IMR-90 (cell line): ENCODE data around the gene CAPN3. TPM values are rescaled to one million over a fixed set of nuclear protein-coding genes. Genes with fewer than 3 reads are reported as not detected.
A peak's percentile ranks its signal among the peaks of the same experiment; 100 is the strongest.

Source experiments
- ATAC-seq: fragments of 200-7000 bp; cut with Tn5 transposase; 2 replicates; pipeline ENCODE4 v1.9.1; 2020; ENCODE audit warnings: low read depth, mild to moderate bottlenecking, moderate library complexity
- BruUV-seq: library from RNA; stranded (reverse); fragments of 400-500 nt; replicated peaks from 2 replicates; lab custom pipeline; 2021; lab: Mats Ljungman, UMichigan
- CTCF ChIA-PET: fragments of 300-600 bp; formaldehyde crosslinking; extraction: SDS; loops from one replicate; lab custom pipeline; 2021; ENCODE audit warnings: antibody characterized with exemption; lab: Yijun Ruan, JAX
- POLR2A ChIA-PET: fragments of 300-600 bp; sonication (Branson Sonifier 250); formaldehyde crosslinking; loops from one replicate; lab custom pipeline; 2022; ENCODE audit warnings: antibody characterized with exemption; ENCODE audit not compliant: unreplicated experiment; lab: Charles Lee
- DNase-seq: peaks from one replicate; pipeline ENCODE4 v3.0.0; 2013
- H2AFZ ChIP-seq: replicated peaks from 2 replicates; pipeline ENCODE3; 2013; ENCODE audit warnings: low read length, mild to moderate bottlenecking; ENCODE audit not compliant: poor library complexity
- H2AK5ac ChIP-seq: 2 replicates; pipeline ENCODE4 v1.6.1; 2013; ENCODE audit warnings: low read depth, low read length, inconsistent platforms
- H2AK9ac ChIP-seq: replicated peaks from 2 replicates; pipeline ENCODE3; 2013; ENCODE audit warnings: mild to moderate bottlenecking, low read depth, low read length, moderate library complexity; ENCODE audit not compliant: poor library complexity
- H2BK120ac ChIP-seq: 2 replicates; pipeline ENCODE4 v1.6.1; 2013; ENCODE audit warnings: low read depth, low read length, inconsistent platforms
- H2BK15ac ChIP-seq: 3 replicates; pipeline ENCODE4 v1.6.1; 2013; ENCODE audit warnings: low read depth, low read length, inconsistent platforms
- H2BK20ac ChIP-seq: 2 replicates; pipeline ENCODE4 v1.6.1; 2013; ENCODE audit warnings: low read depth, mild to moderate bottlenecking, inconsistent platforms, low read length, moderate library complexity
- H2BK5ac ChIP-seq: 2 replicates; pipeline ENCODE4 v1.6.1; 2013; ENCODE audit warnings: mild to moderate bottlenecking, low read depth, low read length, inconsistent platforms; ENCODE audit not compliant: poor library complexity, severe bottlenecking
- H3K14ac ChIP-seq: replicated peaks from 2 replicates; pipeline ENCODE4 v1.6.1; 2013; ENCODE audit warnings: low read depth, low read length, inconsistent platforms
- H3K18ac ChIP-seq: 2 replicates; pipeline ENCODE4 v1.6.1; 2013; ENCODE audit warnings: low read depth, low read length, control low read depth
- H3K23ac ChIP-seq: 2 replicates; pipeline ENCODE4 v1.6.1; 2013; ENCODE audit warnings: low read depth, low read length, inconsistent platforms
- H3K27ac ChIP-seq: 2 replicates; pipeline ENCODE4 v1.5.1; 2013; ENCODE audit warnings: mild to moderate bottlenecking, control low read depth, low read length; ENCODE audit not compliant: insufficient read depth
- H3K27me3 ChIP-seq: 2 replicates; pipeline ENCODE4 v1.6.1; 2013; ENCODE audit warnings: low read length; ENCODE audit not compliant: control insufficient read depth, insufficient read depth
- H3K36me3 ChIP-seq: 2 replicates; pipeline ENCODE4 v1.6.1; 2013; ENCODE audit warnings: low read length, mixed read lengths; ENCODE audit not compliant: control insufficient read depth, insufficient read depth
- H3K4ac ChIP-seq: 2 replicates; pipeline ENCODE4 v1.6.1; 2013; ENCODE audit warnings: low read depth, low read length, inconsistent platforms
- H3K4me1 ChIP-seq: 2 replicates; pipeline ENCODE4 v1.6.1; 2013; ENCODE audit warnings: low read length, mixed read lengths; ENCODE audit not compliant: control insufficient read depth, insufficient read depth
- H3K4me2 ChIP-seq: 2 replicates; pipeline ENCODE4 v1.6.1; 2013; ENCODE audit warnings: low read depth, mild to moderate bottlenecking, control low read depth, low read length, moderate library complexity
- H3K4me3 ChIP-seq: 2 replicates; pipeline ENCODE4 v1.5.1; 2013; ENCODE audit warnings: low read depth, mild to moderate bottlenecking, control low read depth, low read length, moderate library complexity; ENCODE audit not compliant: insufficient read depth
- H3K56ac ChIP-seq: 2 replicates; pipeline ENCODE4 v1.6.1; 2013; ENCODE audit warnings: low read length, inconsistent platforms; ENCODE audit not compliant: insufficient read depth; ENCODE audit errors: extremely low read depth
- H3K79me1 ChIP-seq, 2 experiments: 2 replicates each; pipeline ENCODE4 v1.6.1; 2013; ENCODE audit warnings: low read length in 2 of 2, inconsistent platforms in 1 of 2, low read depth in 1 of 2
- H3K9ac ChIP-seq: 2 replicates; pipeline ENCODE4 v1.6.1; 2013; ENCODE audit warnings: low read depth, low read length, control low read depth
- H3K9me1 ChIP-seq: 2 replicates; pipeline ENCODE4 v1.6.1; 2013; ENCODE audit warnings: low read length, inconsistent platforms; ENCODE audit not compliant: insufficient read depth
- H3K9me3 ChIP-seq: 2 replicates; pipeline ENCODE4 v1.6.1; 2013; ENCODE audit warnings: low read length; ENCODE audit not compliant: control insufficient read depth, insufficient read depth
- H4K20me1 ChIP-seq: 2 replicates; pipeline ENCODE4 v1.6.1; 2013; ENCODE audit warnings: low read length, inconsistent platforms; ENCODE audit not compliant: insufficient read depth
- H4K5ac ChIP-seq: 2 replicates; pipeline ENCODE4 v1.6.1; 2013; ENCODE audit warnings: mild to moderate bottlenecking, low read depth, low read length, control low read depth
- H4K8ac ChIP-seq, 2 experiments: 2 replicates each; pipeline ENCODE4 v1.6.1; 2013; ENCODE audit warnings: low read depth in 2 of 2, low read length in 2 of 2, control low read depth in 1 of 2, inconsistent platforms in 1 of 2
- H4K91ac ChIP-seq: 2 replicates; pipeline ENCODE4 v1.6.1; 2013; ENCODE audit warnings: low read depth, low read length, inconsistent platforms; ENCODE audit not compliant: insufficient read depth
- CHD1 ChIP-seq: IDR thresholded peaks from 2 replicates; pipeline ENCODE4 v1.6.1; 2012; ENCODE audit warnings: low read depth, low read length, improper control_type of control experiment
- FOS ChIP-seq: fragments of 150-350 bp; IDR thresholded peaks from 2 replicates; pipeline ENCODE4 v1.6.1; 2016; ENCODE audit warnings: low read depth, low read length
- MAFK ChIP-seq: IDR thresholded peaks from 2 replicates; pipeline ENCODE4 v1.6.1; 2012; ENCODE audit warnings: low read depth, low read length, improper control_type of control experiment
- MXI1 ChIP-seq: IDR thresholded peaks from 2 replicates; pipeline ENCODE4 v1.6.1; 2012; ENCODE audit warnings: low read depth, mild to moderate bottlenecking, low read length, moderate library complexity, borderline replicate concordance
- NFE2L2 ChIP-seq: fragments of 150-350 bp; IDR thresholded peaks from 2 replicates; pipeline ENCODE4 v1.6.1; 2016; ENCODE audit warnings: low read depth, mild to moderate bottlenecking, low read length
- RCOR1 ChIP-seq: IDR thresholded peaks from 2 replicates; pipeline ENCODE4 v1.6.1; 2012; ENCODE audit warnings: mild to moderate bottlenecking, low read length, improper control_type of control experiment; ENCODE audit not compliant: insufficient replicate concordance
- RFX5 ChIP-seq: IDR thresholded peaks from 2 replicates; pipeline ENCODE4 v1.8.0; 2012; ENCODE audit warnings: low read depth, mild to moderate bottlenecking, low read length, moderate library complexity
- USF2 ChIP-seq: fragments of 150-350 bp; IDR thresholded peaks from 2 replicates; pipeline ENCODE4 v1.6.1; 2017; ENCODE audit warnings: mild to moderate bottlenecking, antibody characterized with exemption, low read length, low read depth
- WGBS, 2 experiments: methylation state at CpG; one replicate each; pipeline versions ENCODE4 v1.1.5 to v1.1.7; 2013; ENCODE audit warnings: missing lambda C conversion rate in 2 of 2; ENCODE audit not compliant: insufficient read length in 1 of 2; ENCODE audit errors: extremely low coverage in 2 of 2; 5-methylcytosine and 5-hydroxymethylcytosine counted together
- dilution Hi-C: fragments of 300-500 bp; cut with HindIII; formaldehyde crosslinking; loops from one replicate; pipeline ENCODE4 v1.14.3; 2018; ENCODE audit warnings: low sequenced_read_pairs; ENCODE audit not compliant: unreplicated experiment
- in situ Hi-C: fragments of 300-500 bp; cut with MboI; formaldehyde crosslinking; loops from 3 replicates; pipeline ENCODE4 v1.14.3; 2019; ENCODE audit warnings: low sequenced_read_pairs, inconsistent platforms, mixed read lengths
- intact Hi-C: fragments of 100-400 bp; cut with micrococcal nuclease; formaldehyde crosslinking; loops from 2 replicates; pipeline ENCODE4 v1.10.0; 2022
- polyA plus RNA-seq, 3 experiments: library from polyadenylated mRNA; depleted of rRNA; stranded (reverse); fragments of >200 nt; gene quantifications; 2 replicates each; pipeline ENCODE4 v1.2.3, GENCODE V29; 2012; ENCODE audit warnings: low replicate concordance in 1 of 3
- total RNA-seq: library from RNA; depleted of rRNA; stranded (reverse); fragments of >200 nt; gene quantifications from 2 replicates; pipeline ENCODE4 v1.2.3, GENCODE V29; 2012
- TF ChIP-seq, protein P1 (sequence below): fragments of 150-350 bp; IDR thresholded peaks from 2 replicates; pipeline ENCODE4 v1.6.1; 2016; ENCODE audit warnings: low read depth, mild to moderate bottlenecking, low read length, moderate library complexity, borderline replicate concordance

The CAPN3 gene
- total and polyA plus RNA-seq, 2 of the 4 experiments (the other 2 are of a cell fraction): 1.1 to 1.4 TPM

DNA sequence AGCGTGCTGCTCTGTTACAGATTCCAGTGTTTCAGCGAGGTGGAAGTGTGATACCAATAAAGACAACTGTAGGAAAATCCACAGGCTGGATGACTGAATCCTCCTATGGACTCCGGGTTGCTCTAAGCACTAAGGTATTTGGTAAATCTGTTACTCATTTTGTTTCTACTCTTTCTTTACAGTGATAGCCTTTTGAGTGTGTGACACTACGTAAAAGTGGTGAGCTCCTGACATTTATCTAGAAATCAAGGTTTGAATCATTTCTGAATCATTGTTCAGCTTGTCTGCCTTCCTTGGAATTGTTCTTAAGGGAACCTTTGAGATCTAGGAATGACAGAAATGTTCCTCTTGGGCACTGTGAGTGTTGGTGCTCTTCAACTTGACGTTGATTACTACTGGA lies 11.2 kb upstream of the CAPN3 start:
- peak overlapping the region; percentile 61; the same call in 1 of the 2 replicates for H3K4ac ChIP-seq
- no peak for TF ChIP-seq CHD1
- TF ChIP-seq, protein P1, sequence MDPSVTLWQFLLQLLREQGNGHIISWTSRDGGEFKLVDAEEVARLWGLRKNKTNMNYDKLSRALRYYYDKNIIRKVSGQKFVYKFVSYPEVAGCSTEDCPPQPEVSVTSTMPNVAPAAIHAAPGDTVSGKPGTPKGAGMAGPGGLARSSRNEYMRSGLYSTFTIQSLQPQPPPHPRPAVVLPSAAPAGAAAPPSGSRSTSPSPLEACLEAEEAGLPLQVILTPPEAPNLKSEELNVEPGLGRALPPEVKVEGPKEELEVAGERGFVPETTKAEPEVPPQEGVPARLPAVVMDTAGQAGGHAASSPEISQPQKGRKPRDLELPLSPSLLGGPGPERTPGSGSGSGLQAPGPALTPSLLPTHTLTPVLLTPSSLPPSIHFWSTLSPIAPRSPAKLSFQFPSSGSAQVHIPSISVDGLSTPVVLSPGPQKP: no peak
- TF ChIP-seq MXI1: no peak
- no peak for TF ChIP-seq NFE2L2
- no peak for TF ChIP-seq RCOR1
- TF ChIP-seq USF2: no peak
- no peak for TF ChIP-seq RFX5
- TF ChIP-seq FOS: peak; percentile 47; the same call in 1 of the 2 replicates
- no peak for TF ChIP-seq MAFK
- peaks cover 11% of the 10 kb centered on the region for H3K4me1 ChIP-seq
- H2BK20ac ChIP-seq: peak overlapping the region; percentile 61; the same call in 1 of the 2 replicates
- peaks cover 13% of the 10 kb centered on the region for H3K9me1 ChIP-seq
- in situ Hi-C loops (no loop called here), dilution Hi-C loops (no loop called here), intact Hi-C loops (no loop called here)
- 0 out of 4 replicates have a peak, but pooled peaks cover 0 to 5% of the 10 kb centered on the region in 2 experiments for H3K79me1 ChIP-seq
- ChIA-PET CTCF (interaction anchor here (1.1 kb wide), 1 partner anchor 8 kb away, joined by 3 read pairs; no protein-coding TSS in a partner anchor), POLR2A (no interaction called here)
- 0 out of 2 replicates have a peak overlapping the region, but pooled peaks have one; percentile 25 for H2AK5ac ChIP-seq
- BruUV-seq: no TSS peak
- H4K5ac ChIP-seq: peak overlapping the region; percentile 56; the same call in 1 of the 2 replicates
- H3K9me3 ChIP-seq: no peaks in the 10 kb centered on the region
- H4K91ac ChIP-seq: peak overlapping the region; percentile 56; the same call in 1 of the 2 replicates
- H2BK5ac ChIP-seq: peak overlapping the region; percentile 96
- peaks cover 3% of the 10 kb centered on the region; the same call in 1 of the 2 replicates for H3K36me3 ChIP-seq
- H4K8ac ChIP-seq: peak overlapping the region in 1 of 2 experiments; percentile 79; a peak in 2 of 4 replicates
- no peak overlapping the region for H3K56ac ChIP-seq
- H3K9ac ChIP-seq: no peak overlapping the region
- H3K4me2 ChIP-seq: peak overlapping the region; percentile 3; the same call in 1 of the 2 replicates
- H3K14ac ChIP-seq: peak overlapping the region; percentile 74
- no peaks in the 10 kb centered on the region for H3K27me3 ChIP-seq
- 60% methylated on average over 1 of the region's 5 CpGs; no CpG with 5 or more reads in 1 of the 2 experiments for WGBS, 2 experiments
- H2BK15ac ChIP-seq: peak overlapping the region; percentile 46; the same call in 1 of the 3 replicates
- ATAC-seq (peak; percentile 77), DNase-seq (peak; percentile 83)
- no peak overlapping the region for H3K4me3 ChIP-seq
- peak overlapping the region; percentile 22; the same call in 1 of the 2 replicates for H3K18ac ChIP-seq
- H2BK120ac ChIP-seq: peak overlapping the region; percentile 50; the same call in 1 of the 2 replicates
- H3K27ac ChIP-seq: no peak overlapping the region
- no peak overlapping the region for H2AK9ac ChIP-seq
- H4K20me1 ChIP-seq: no peaks in the 10 kb centered on the region
- H3K23ac ChIP-seq: peak overlapping the region; percentile 54
- peak overlapping the region; percentile 65 for H2AFZ ChIP-seq
